ENCODE measurements around the gene ADPRS. TPM values are rescaled to one million over a fixed set of nuclear protein-coding genes. Genes with fewer than 3 reads are reported as not detected.

ADPRS gene
- total RNA-seq, 4 donors from 2014 or later: 41.0 to 64.3 (median 48.0) TPM

GRCh38 chr1:36135796-36136195 is 47.1 kb downstream of the ADPRS start:
- Histone ChIP-seq H3K27ac (peak overlapping the region; percentile 2 to 88 (median 54)), H3K36me3 (peaks cover 0 to 43% (median 7%) of the 10 kb centered on the region in 3 donors), H3K9me3 (no peaks in the 10 kb centered on the region), H3K4me3 (no peak overlapping the region), H3K4me1 (peaks cover 0 to 54% (median 21%) of the 10 kb centered on the region in 4 donors), H3K27me3 (no peaks in the 10 kb centered on the region)
- no peak for DNase-seq (ENCODE audit: low spot score in 2 of 2)
- TF ChIP-seq POLR2A (IDR thresholded peaks at IDR 0.05): no peak
- no peak for TF ChIP-seq EP300 (IDR thresholded peaks at IDR 0.05)
- no peak for TF ChIP-seq CTCF (IDR thresholded peaks at IDR 0.05)

DNA sequence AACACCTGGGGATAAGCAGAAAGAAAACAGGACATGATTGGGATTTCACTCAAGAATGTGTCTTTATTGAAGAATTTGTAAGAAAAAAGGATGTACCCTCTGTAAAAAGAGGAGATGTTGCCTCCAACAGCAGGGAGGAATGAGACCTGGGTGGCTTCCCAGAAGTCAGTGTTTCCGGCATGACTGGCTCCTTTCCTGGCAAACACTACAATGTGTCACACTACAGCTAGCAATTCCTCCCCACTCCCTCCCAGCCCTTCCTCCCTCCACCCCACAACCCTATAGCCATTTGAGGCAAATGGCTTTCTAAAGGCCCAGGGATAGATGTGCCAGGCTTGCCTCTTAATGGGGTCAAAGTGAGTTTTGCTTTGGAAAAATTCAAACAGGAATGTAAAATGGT is 47.8 kb downstream of the ADPRS start:
- Histone ChIP-seq H3K4me1 (peaks cover 0 to 59% (median 21%) of the 10 kb centered on the region in 4 donors), H3K27ac (peak overlapping the region in 2 of 4 donors; percentile 81 to 88), H3K4me3 (no peak overlapping the region), H3K36me3 (peaks cover 0 to 43% (median 7%) of the 10 kb centered on the region in 3 donors), H3K27me3 (no peaks in the 10 kb centered on the region), H3K9me3 (no peaks in the 10 kb centered on the region)
- TF ChIP-seq CTCF (IDR thresholded peaks at IDR 0.05): no peak
- TF ChIP-seq POLR2A (IDR thresholded peaks at IDR 0.05): no peak
- whole genome bisulfite sequencing, 2 donors: 28 to 58% methylated on average over 1 of the region's 1 CpG
- DNase-seq (ENCODE audit: low spot score in 2 of 2): no peak

- no peak overlapping the region for H3K27ac ChIP-seq
- no peak for TF ChIP-seq POLR2A (IDR thresholded peaks at IDR 0.05)
- no peak for TF ChIP-seq EP300 (IDR thresholded peaks at IDR 0.05)
- TF ChIP-seq CTCF (IDR thresholded peaks at IDR 0.05): no peak
- peaks cover 0 to 43% (median 7%) of the 10 kb centered on the region in 3 donors for H3K36me3 ChIP-seq
- H3K4me3 ChIP-seq: no peak overlapping the region
- peaks cover 0 to 64% (median 23%) of the 10 kb centered on the region in 4 donors for H3K4me1 ChIP-seq
- H3K27me3 ChIP-seq: no peaks in the 10 kb centered on the region
- H3K9me3 ChIP-seq: no peaks in the 10 kb centered on the region
- no peak for DNase-seq (ENCODE audit: low spot score in 2 of 2)
- 73 to 80% methylated on average over 5 of the region's 5 CpGs for WGBS, 2 donors
Measured at GRCh38 chr1:36137226-36137625, 48.5 kb downstream of the ADPRS start.

GRCh38 chr1:36137776-36138175 is 49.1 kb downstream of the ADPRS start:
- WGBS, 2 donors: 78 to 85% methylated on average over 3 of the region's 3 CpGs
- no peaks in the 10 kb centered on the region for H3K9me3 ChIP-seq
- peaks cover 0 to 68% (median 26%) of the 10 kb centered on the region in 4 donors for H3K4me1 ChIP-seq
- H3K27ac ChIP-seq: no peak overlapping the region
- TF ChIP-seq EP300 (IDR thresholded peaks at IDR 0.05): no peak
- no peaks in the 10 kb centered on the region for H3K27me3 ChIP-seq
- H3K36me3 ChIP-seq: peaks cover 0 to 43% (median 7%) of the 10 kb centered on the region in 3 donors
- DNase-seq (ENCODE audit: low spot score in 2 of 2): no peak
- H3K4me3 ChIP-seq: no peak overlapping the region

DNA sequence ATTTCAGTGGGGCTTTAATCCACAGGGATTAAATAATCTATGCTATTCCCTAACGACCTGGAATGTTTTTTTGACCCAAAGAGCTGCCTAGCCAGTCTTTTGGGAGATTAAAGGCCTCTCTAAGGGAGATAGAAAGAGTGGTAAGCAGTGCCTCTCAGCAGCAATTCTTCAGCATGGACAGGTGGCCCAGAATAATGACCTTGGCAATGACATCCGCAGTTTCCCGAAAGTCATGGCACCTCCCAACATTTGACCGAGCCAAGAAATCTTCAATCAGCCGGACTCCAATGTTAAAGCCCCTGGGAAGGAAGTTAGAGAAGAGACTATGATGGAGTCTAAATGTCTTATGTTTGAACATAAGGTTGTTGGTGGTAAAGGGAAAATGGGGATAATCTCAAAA is 50.8 kb downstream of the ADPRS start:
- Histone ChIP-seq H3K27me3 (no peaks in the 10 kb centered on the region), H3K4me1 (peaks cover 0 to 53% (median 15%) of the 10 kb centered on the region in 4 donors), H3K27ac (peak overlapping the region in 1 of 4 donors; percentile 36), H3K9me3 (no peaks in the 10 kb centered on the region), H3K4me3 (no peak overlapping the region), H3K36me3 (peaks cover 0 to 43% (median 7%) of the 10 kb centered on the region in 3 donors)
- 69 to 76% methylated on average over 5 of the region's 5 CpGs for WGBS, 2 donors
- TF ChIP-seq CTCF (IDR thresholded peaks at IDR 0.05): no peak
- no peak for TF ChIP-seq EP300 (IDR thresholded peaks at IDR 0.05)
- DNase-seq (ENCODE audit: low spot score in 2 of 2): no peak

DNA sequence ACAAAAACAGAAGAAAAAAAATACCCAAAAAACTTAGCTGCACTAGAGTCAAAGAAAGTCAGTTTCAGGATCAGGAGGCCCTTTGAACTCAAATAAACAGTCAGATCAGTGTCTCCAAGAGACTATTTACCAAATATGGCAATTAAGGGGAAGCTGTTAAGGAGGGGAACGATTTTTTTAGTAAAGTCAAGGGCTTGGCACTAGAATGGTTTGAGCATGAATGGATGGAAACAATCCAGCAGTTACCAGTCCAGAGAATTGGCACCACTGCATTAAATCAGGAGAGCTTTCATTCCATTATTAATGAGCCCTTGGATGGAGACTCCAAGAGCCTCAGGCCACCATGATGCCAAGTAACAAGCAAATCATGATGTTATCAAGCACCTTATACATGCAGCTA is 53.4 kb downstream of the ADPRS start:
- no peaks in the 10 kb centered on the region for H3K27me3 ChIP-seq
- H3K4me1 ChIP-seq: peaks cover 0 to 36% (median 9%) of the 10 kb centered on the region in 4 donors
- DNase-seq (ENCODE audit: low spot score in 2 of 2): no peak
- 15 to 20% methylated on average over 1 of the region's 1 CpG for WGBS, 2 donors
- TF ChIP-seq POLR2A (IDR thresholded peaks at IDR 0.05): no peak
- TF ChIP-seq CTCF (IDR thresholded peaks at IDR 0.05): no peak
- no peak for TF ChIP-seq EP300 (IDR thresholded peaks at IDR 0.05)
- peaks cover 0 to 37% (median 7%) of the 10 kb centered on the region in 3 donors for H3K36me3 ChIP-seq
- H3K4me3 ChIP-seq: no peak overlapping the region
- peak overlapping the region in 2 of 4 donors; percentile 2 to 62 for H3K27ac ChIP-seq
- H3K9me3 ChIP-seq: no peaks in the 10 kb centered on the region
